Measurements from ENCODE around the gene BMPR1A.
"Not testable (repeated sequence)": the region's sequence is repeated elsewhere in the genome, so short reads cannot be mapped to it uniquely, and the experiment has no call there.

The BMPR1A gene

DNA sequence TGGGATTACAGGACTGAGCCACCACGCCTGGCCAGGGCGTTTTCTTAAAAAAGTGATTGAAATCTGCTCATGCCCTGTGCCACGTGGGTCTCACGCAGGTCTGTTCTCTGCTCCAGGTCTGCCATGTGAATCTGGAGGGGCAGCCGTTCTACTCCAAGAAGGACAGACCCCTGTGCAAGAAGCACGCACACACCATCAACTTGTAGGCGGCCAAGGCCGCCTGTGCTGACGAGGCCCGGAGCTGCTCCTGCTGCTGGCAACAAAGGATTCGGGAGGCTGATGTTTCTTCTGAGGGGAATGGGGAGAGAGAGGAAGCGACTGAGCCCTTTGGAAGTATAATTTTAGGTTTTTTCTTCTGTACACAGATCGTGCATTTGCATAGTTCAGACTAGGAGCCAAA is 23.6 kb upstream of the BMPR1A start:
- peak overlapping the region in 1 of 2 donors; percentile 34 for H3K4me3 ChIP-seq (ENCODE audit: low read depth in 1 of 2, low read length in 2 of 2)
- H3K4me1 ChIP-seq (ENCODE audit: control insufficient read depth in 1 of 2, insufficient read depth in 2 of 2, low read length in 2 of 2): peaks cover 0 to 1% of the 10 kb centered on the region in 2 donors
- H3K27me3 ChIP-seq (ENCODE audit: low read depth, low read length): no peaks in the 10 kb centered on the region
- peak overlapping the region; percentile 85 for H3K27ac ChIP-seq (ENCODE audit: low read length)
- H3K36me3 ChIP-seq (ENCODE audit: control insufficient read depth in 1 of 2, insufficient read depth in 2 of 2, low read length in 2 of 2): no peaks in the 10 kb centered on the region
- H3K9me3 ChIP-seq (ENCODE audit: control insufficient read depth in 1 of 2, low read length in 2 of 2): no peaks in the 10 kb centered on the region

DNA sequence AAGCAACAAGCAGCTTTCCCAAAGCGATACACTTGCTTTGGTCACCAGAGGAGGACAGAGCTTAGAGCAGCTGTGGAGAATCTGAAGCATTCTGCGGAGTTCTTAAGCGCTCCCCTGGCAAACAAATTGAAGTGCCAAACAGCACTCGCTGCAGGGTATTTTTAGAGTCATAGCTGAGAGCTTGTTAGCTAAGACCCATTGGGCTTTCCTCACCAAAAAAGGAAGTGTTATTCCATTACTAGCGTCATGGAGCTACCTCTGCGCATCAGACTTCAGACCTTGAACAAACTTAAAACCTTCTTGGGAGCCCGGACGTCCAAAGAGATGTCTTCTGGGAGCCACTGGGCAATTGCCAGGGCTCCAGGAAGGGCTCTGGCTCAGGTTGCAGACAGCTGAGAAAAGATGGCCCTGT is 23.2 kb upstream of the BMPR1A start:
- Histone ChIP-seq H3K27me3 (ENCODE audit: low read depth, low read length) (no peaks in the 10 kb centered on the region), H3K4me3 (ENCODE audit: low read depth in 1 of 2, low read length in 2 of 2) (peak overlapping the region in 1 of 2 donors; percentile 19), H3K36me3 (ENCODE audit: control insufficient read depth in 1 of 2, insufficient read depth in 2 of 2, low read length in 2 of 2) (no peaks in the 10 kb centered on the region), H3K27ac (ENCODE audit: low read length) (peak overlapping the region; percentile 85), H3K9me3 (ENCODE audit: control insufficient read depth in 1 of 2, low read length in 2 of 2) (no peaks in the 10 kb centered on the region), H3K4me1 (ENCODE audit: control insufficient read depth in 1 of 2, insufficient read depth in 2 of 2, low read length in 2 of 2) (peaks cover 0 to 4% of the 10 kb centered on the region in 2 donors)

DNA sequence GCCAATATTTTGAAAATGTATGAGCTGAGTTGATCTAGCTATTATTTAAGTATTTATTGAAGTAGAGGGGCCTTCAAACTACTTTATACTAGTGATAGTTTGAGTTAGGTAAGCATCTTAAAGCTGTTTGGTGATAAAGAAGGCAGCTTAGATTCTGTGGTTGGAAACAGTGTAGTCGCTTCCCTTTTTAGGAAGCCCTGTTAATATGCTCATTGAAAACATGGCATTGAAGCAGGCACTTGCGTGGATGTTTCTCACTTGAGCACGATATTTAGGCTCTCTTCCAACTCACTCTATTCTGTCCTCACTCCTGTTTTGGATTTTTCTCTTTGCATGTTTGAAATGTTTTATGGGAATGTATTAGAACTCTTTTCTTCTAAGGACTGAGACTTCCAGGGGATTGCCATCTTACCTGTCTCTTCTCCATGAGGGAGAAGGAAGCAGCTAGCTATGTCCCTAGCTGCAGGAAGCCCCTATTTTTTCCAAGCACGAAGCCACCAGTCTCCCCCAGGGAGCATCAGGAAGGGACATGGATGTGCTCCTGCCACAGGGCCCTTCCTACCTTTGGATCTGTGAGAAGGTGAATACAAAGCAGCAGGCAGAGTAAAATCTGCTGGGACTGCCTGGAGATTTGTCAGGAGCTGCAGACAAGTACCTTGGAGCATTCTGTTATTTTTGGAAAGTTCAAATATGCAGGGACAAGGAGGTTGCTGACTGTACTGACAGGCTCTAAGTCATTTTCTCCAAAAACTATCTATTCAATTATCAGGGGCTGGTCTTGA is 22.0 kb upstream of the BMPR1A start:
- Histone ChIP-seq H3K4me3 (ENCODE audit: low read depth in 1 of 2, low read length in 2 of 2) (peak overlapping the region in 1 of 2 donors; percentile 44), H3K9me3 (ENCODE audit: control insufficient read depth in 1 of 2, low read length in 2 of 2) (no peaks in the 10 kb centered on the region), H3K27me3 (ENCODE audit: low read depth, low read length) (no peaks in the 10 kb centered on the region), H3K4me1 (ENCODE audit: control insufficient read depth in 1 of 2, insufficient read depth in 2 of 2, low read length in 2 of 2) (peaks cover 0 to 4% of the 10 kb centered on the region in 2 donors), H3K36me3 (ENCODE audit: control insufficient read depth in 1 of 2, insufficient read depth in 2 of 2, low read length in 2 of 2) (no peaks in the 10 kb centered on the region), H3K27ac (ENCODE audit: low read length) (peak overlapping the region; percentile 85)

DNA sequence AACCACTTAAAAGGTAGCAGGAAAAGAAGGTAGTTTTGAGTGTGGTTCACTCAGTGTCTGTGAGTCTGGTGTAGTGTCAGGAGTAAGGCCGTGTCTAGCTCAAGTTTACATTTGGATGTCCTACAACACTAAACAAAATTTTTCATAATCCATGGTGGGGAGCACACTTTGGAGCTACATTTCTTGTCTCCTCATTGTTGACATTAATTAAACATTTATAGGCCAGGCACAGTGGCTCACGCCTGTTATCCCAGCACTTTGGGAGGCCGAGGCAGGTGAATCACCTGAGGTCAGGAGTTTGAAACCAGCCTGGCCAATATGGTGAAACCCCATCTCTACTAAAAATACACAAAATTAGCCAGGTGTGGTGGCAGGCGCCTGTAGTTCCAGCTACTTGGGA is 21.1 kb upstream of the BMPR1A start:
- H3K27ac ChIP-seq (ENCODE audit: low read length): peak overlapping the region; percentile 85
- not testable (repeated sequence) for H3K4me3 ChIP-seq (ENCODE audit: low read depth in 1 of 2, low read length in 2 of 2); H3K9me3 ChIP-seq (ENCODE audit: control insufficient read depth in 1 of 2, low read length in 2 of 2); H3K27me3 ChIP-seq (ENCODE audit: low read depth, low read length); H3K36me3 ChIP-seq (ENCODE audit: control insufficient read depth in 1 of 2, insufficient read depth in 2 of 2, low read length in 2 of 2); H3K4me1 ChIP-seq (ENCODE audit: control insufficient read depth in 1 of 2, insufficient read depth in 2 of 2, low read length in 2 of 2)

DNA sequence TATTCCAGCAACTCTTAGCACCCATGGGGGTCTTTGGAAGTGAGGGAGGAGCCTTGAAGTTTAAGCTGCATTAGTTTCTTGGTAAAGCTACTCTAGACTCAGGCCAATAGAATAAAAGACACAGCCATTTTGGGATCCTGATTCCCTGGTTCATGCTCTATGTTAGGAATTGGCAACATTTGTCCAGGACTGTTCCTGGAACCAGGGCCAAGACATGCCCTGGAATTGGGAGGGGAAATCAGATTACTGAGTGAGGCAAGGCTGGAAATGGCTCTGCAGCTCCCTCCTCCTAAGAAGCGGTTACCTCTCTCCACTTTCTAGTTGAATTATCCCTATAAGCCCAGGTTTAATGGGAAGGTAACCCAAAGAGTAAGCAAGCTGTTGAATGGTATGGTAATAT is 14.2 kb upstream of the BMPR1A start:
- Histone ChIP-seq H3K36me3 (ENCODE audit: control insufficient read depth in 1 of 2, insufficient read depth in 2 of 2, low read length in 2 of 2) (no peaks in the 10 kb centered on the region), H3K9me3 (ENCODE audit: control insufficient read depth in 1 of 2, low read length in 2 of 2) (no peaks in the 10 kb centered on the region), H3K27me3 (ENCODE audit: low read depth, low read length) (no peaks in the 10 kb centered on the region), H3K4me1 (ENCODE audit: control insufficient read depth in 1 of 2, insufficient read depth in 2 of 2, low read length in 2 of 2) (peaks cover 0 to 7% of the 10 kb centered on the region in 2 donors), H3K27ac (ENCODE audit: low read length) (no peak overlapping the region), H3K4me3 (ENCODE audit: low read depth in 1 of 2, low read length in 2 of 2) (no peak overlapping the region)

DNA sequence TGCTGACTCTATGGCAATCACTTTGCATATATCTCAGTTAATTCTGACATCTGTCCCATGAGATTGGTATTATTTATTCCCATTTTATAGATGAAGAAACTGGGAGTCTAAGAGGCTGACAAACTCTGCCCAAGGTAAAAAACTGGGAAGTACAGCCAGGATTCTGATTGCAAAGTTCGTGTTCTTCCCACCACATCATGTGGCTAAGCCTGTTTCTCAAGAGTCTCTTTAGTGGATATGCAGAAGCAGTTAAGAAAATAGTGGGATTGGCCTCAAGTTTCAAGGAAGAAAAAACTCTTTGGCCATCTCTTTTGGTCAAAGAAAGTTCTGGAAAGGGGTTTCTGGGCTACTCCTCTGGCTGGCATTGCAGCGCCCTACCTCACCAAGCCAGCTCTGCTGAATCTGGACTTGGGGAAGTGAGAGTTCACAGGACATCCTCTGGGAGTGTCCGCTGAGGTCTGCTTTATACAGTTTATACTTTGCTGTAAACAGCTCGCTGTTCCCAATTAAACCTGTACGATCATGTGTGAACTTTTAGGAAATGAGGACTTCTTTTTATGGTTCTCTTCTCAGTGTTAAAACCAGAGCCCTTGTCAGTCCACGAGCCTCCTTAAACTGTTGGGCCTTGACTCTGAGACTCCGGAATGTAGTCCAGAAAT is 12.2 kb upstream of the BMPR1A start:
- Histone ChIP-seq H3K4me1 (ENCODE audit: control insufficient read depth in 1 of 2, insufficient read depth in 2 of 2, low read length in 2 of 2) (peaks cover 0 to 3% of the 10 kb centered on the region in 2 donors), H3K4me3 (ENCODE audit: low read depth in 1 of 2, low read length in 2 of 2) (no peak overlapping the region), H3K27me3 (ENCODE audit: low read depth, low read length) (no peaks in the 10 kb centered on the region), H3K36me3 (ENCODE audit: control insufficient read depth in 1 of 2, insufficient read depth in 2 of 2, low read length in 2 of 2) (no peaks in the 10 kb centered on the region), H3K27ac (ENCODE audit: low read length) (peak overlapping the region; percentile 4), H3K9me3 (ENCODE audit: control insufficient read depth in 1 of 2, low read length in 2 of 2) (no peaks in the 10 kb centered on the region)

DNA sequence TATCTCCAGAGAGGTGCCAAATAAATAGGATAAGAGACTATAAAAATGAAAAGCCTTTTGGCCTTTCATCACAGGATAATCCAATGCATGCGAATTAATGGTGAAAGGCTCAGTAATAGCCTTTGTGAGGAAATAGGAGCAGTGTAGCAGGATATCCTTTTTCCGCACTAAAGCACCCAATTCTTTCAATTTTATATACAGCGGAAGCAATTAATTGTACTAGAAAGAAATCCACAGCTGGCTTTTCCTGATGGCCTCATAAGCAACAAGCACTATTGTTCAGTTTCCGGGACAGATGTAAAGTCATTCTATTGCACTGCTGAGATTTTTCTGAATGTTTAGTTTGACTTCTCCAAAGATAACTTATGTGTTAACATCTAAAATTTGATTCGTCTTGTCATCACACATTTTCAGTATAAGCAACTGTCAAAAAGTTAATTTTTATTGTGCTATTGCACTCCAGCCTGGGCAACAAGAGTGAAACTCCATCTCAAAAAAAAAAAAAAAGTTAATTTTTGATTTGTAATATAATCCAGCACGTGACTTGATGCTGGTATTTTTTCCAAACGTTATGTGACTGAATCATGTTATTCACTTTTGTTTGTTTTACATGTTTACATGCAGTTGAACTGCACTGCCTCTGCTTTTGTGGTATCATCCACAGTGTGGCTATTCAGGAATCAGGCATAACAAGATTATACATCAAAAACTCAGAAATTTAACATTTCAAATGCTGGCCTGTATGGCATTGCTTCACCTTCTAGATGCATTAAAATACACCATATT is 8.4 kb upstream of the BMPR1A start:
- no peaks in the 10 kb centered on the region for H3K9me3 ChIP-seq (ENCODE audit: control insufficient read depth in 1 of 2, low read length in 2 of 2)
- no peaks in the 10 kb centered on the region for H3K27me3 ChIP-seq (ENCODE audit: low read depth, low read length)
- no peak overlapping the region for H3K4me3 ChIP-seq (ENCODE audit: low read depth in 1 of 2, low read length in 2 of 2)
- H3K27ac ChIP-seq (ENCODE audit: low read length): no peak overlapping the region
- no peaks in the 10 kb centered on the region for H3K36me3 ChIP-seq (ENCODE audit: control insufficient read depth in 1 of 2, insufficient read depth in 2 of 2, low read length in 2 of 2)
- peaks cover 0 to 10% of the 10 kb centered on the region in 2 donors for H3K4me1 ChIP-seq (ENCODE audit: control insufficient read depth in 1 of 2, insufficient read depth in 2 of 2, low read length in 2 of 2)

DNA sequence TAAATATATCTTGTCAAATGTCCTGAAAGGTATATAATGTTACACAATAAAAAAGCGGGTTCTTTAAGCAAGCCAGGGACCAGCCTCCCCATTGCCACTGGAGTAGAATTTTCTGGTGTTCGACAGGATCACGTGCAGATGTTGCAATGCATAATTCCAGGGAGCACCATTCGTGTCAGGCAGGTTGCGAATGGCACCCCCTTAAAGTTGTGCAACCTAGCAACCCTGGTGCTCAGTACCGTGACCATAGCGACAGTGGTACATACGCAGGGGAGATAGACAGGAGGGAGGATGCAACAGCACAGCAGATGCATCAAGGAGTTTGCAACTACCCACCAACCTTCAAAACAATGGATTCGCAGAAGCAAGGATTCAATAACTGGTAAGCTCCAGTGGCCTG is 6.6 kb upstream of the BMPR1A start:
- H3K9me3 ChIP-seq (ENCODE audit: control insufficient read depth in 1 of 2, low read length in 2 of 2): no peaks in the 10 kb centered on the region
- H3K27ac ChIP-seq (ENCODE audit: low read length): no peak overlapping the region
- H3K4me3 ChIP-seq (ENCODE audit: low read depth in 1 of 2, low read length in 2 of 2): no peak overlapping the region
- H3K27me3 ChIP-seq (ENCODE audit: low read depth, low read length): no peaks in the 10 kb centered on the region
- no peaks in the 10 kb centered on the region for H3K36me3 ChIP-seq (ENCODE audit: control insufficient read depth in 1 of 2, insufficient read depth in 2 of 2, low read length in 2 of 2)
- H3K4me1 ChIP-seq (ENCODE audit: control insufficient read depth in 1 of 2, insufficient read depth in 2 of 2, low read length in 2 of 2): peaks cover 0 to 15% of the 10 kb centered on the region in 2 donors

DNA sequence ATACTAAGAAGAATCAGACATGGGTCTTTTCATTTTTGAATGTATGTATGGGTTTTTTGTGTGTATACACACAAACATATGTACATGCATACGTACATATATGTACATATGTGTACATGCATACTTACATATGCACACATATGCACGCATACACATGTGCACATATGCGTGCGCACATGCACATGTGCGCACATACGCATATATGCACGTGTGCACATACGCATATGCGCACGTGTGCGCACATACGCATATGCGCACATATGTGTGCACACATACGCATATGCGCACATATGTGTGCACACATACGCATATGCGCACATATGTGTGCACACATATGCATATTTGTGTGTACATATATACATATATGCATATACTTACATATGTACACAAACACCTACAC is 4.9 kb upstream of the BMPR1A start:
- Histone ChIP-seq H3K36me3 (ENCODE audit: control insufficient read depth in 1 of 2, insufficient read depth in 2 of 2, low read length in 2 of 2) (peaks cover 0 to 4% of the 10 kb centered on the region in 2 donors), H3K4me1 (ENCODE audit: control insufficient read depth in 1 of 2, insufficient read depth in 2 of 2, low read length in 2 of 2) (peaks cover 0 to 15% of the 10 kb centered on the region in 2 donors), H3K27ac (ENCODE audit: low read length) (no peak overlapping the region), H3K4me3 (ENCODE audit: low read depth in 1 of 2, low read length in 2 of 2) (no peak overlapping the region), H3K9me3 (ENCODE audit: control insufficient read depth in 1 of 2, low read length in 2 of 2) (no peaks in the 10 kb centered on the region), H3K27me3 (ENCODE audit: low read depth, low read length) (no peaks in the 10 kb centered on the region)

DNA sequence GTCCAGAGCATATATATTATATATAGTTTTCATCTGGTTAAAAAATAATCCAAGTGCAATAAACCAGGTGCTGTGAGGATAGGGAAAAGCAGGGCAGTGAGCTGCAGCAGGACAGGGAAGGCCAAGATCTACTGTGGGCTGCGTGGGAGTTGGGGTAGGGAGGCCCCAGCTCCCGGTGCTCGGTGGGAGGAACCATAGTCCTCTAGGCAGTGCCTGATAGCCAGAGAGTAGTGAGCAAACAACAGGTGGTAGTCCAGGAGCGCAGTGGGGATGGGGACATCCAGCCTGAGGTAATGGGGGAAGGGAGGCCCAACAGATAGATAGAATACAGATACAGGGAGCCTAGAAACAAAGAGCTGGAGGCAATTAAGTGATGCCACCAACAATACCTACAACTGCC is 4.1 kb upstream of the BMPR1A start:
- Histone ChIP-seq H3K27ac (ENCODE audit: low read length) (no peak overlapping the region), H3K4me3 (ENCODE audit: low read depth in 1 of 2, low read length in 2 of 2) (no peak overlapping the region), H3K27me3 (ENCODE audit: low read depth, low read length) (peaks cover under 1% of the 10 kb centered on the region), H3K9me3 (ENCODE audit: control insufficient read depth in 1 of 2, low read length in 2 of 2) (no peaks in the 10 kb centered on the region), H3K36me3 (ENCODE audit: control insufficient read depth in 1 of 2, insufficient read depth in 2 of 2, low read length in 2 of 2) (peaks cover 0 to 4% of the 10 kb centered on the region in 2 donors), H3K4me1 (ENCODE audit: control insufficient read depth in 1 of 2, insufficient read depth in 2 of 2, low read length in 2 of 2) (peaks cover 0 to 15% of the 10 kb centered on the region in 2 donors)

DNA sequence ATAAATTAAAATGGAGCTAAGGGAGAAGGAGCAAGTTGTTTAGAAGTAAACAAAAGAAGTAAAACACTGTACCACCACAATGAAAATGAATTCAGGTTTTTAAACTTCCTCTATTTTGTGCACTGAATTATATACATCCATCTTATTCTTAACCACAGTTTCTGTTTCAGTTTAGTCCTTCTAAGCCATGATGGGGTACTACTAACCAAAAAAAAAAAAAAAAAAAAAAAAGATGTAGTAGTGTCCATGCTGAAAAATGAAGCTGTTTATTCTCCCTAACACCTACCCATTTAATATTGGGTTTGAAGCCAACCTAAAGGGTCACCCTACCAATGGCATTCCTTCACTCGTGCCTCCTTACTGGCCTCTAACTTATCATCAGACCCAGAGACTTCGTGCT is 3.4 kb upstream of the BMPR1A start:
- no peak overlapping the region for H3K27ac ChIP-seq (ENCODE audit: low read length)
- no peak overlapping the region for H3K4me3 ChIP-seq (ENCODE audit: low read depth in 1 of 2, low read length in 2 of 2)
- H3K9me3 ChIP-seq (ENCODE audit: control insufficient read depth in 1 of 2, low read length in 2 of 2): no peaks in the 10 kb centered on the region
- H3K4me1 ChIP-seq (ENCODE audit: control insufficient read depth in 1 of 2, insufficient read depth in 2 of 2, low read length in 2 of 2): peaks cover 0 to 15% of the 10 kb centered on the region in 2 donors
- H3K36me3 ChIP-seq (ENCODE audit: control insufficient read depth in 1 of 2, insufficient read depth in 2 of 2, low read length in 2 of 2): peaks cover 0 to 4% of the 10 kb centered on the region in 2 donors
- H3K27me3 ChIP-seq (ENCODE audit: low read depth, low read length): peaks cover 4% of the 10 kb centered on the region
